Measurements from ENCODE around the gene PRRG4. TPM values are rescaled to one million over a fixed set of nuclear protein-coding genes. Genes with fewer than 3 reads are reported as not detected.

Gene PRRG4
- total RNA-seq, 1 donor from 2014 or later: not detected

GRCh38 chr11:32839308-32839707, 9.6 kb downstream of the PRRG4 start:
- Mint-ChIP-seq H3K4me1 (ENCODE audit: low read depth) (no peaks in the 10 kb centered on the region), H3K4me3 (ENCODE audit: unreplicated experiment) (no peak overlapping the region), H3K36me3 (ENCODE audit: low read depth) (no peaks in the 10 kb centered on the region), H3K9me3 (ENCODE audit: low read depth) (no peaks in the 10 kb centered on the region), H3K27ac (ENCODE audit: unreplicated experiment) (no peak overlapping the region), H3K27me3 (ENCODE audit: low read depth) (peaks cover 40% of the 10 kb centered on the region)
- no peak for DNase-seq (ENCODE audit: low spot score)
- TF ChIP-seq CTCF (IDR thresholded peaks at IDR 0.05): no peak

GRCh38 chr11:32840587-32840986, 10.9 kb downstream of the PRRG4 start:
- TF ChIP-seq CTCF (IDR thresholded peaks at IDR 0.05): no peak
- Mint-ChIP-seq H3K36me3 (ENCODE audit: low read depth) (no peaks in the 10 kb centered on the region), H3K9me3 (ENCODE audit: low read depth) (no peaks in the 10 kb centered on the region), H3K27me3 (ENCODE audit: low read depth) (peaks cover 31% of the 10 kb centered on the region), H3K4me3 (ENCODE audit: unreplicated experiment) (no peak overlapping the region), H3K4me1 (ENCODE audit: low read depth) (no peaks in the 10 kb centered on the region), H3K27ac (ENCODE audit: unreplicated experiment) (no peak overlapping the region)
- DNase-seq (ENCODE audit: low spot score): no peak

GRCh38 chr11:32843544-32843943, 13.8 kb downstream of the PRRG4 start:
- H3K4me1 Mint-ChIP-seq (ENCODE audit: low read depth): no peaks in the 10 kb centered on the region
- peaks cover 5% of the 10 kb centered on the region for H3K9me3 Mint-ChIP-seq (ENCODE audit: low read depth)
- no peak overlapping the region for H3K27ac Mint-ChIP-seq (ENCODE audit: unreplicated experiment)

GRCh38 chr11:32847511-32847910, 17.8 kb downstream of the PRRG4 start:
- TF ChIP-seq CTCF (IDR thresholded peaks at IDR 0.05): no peak
- no peak for DNase-seq (ENCODE audit: low spot score)
- H3K4me3 Mint-ChIP-seq (ENCODE audit: unreplicated experiment): no peak overlapping the region
- peaks cover 33% of the 10 kb centered on the region for H3K27me3 Mint-ChIP-seq (ENCODE audit: low read depth)
- no peak overlapping the region for H3K27ac Mint-ChIP-seq (ENCODE audit: unreplicated experiment)
- H3K9me3 Mint-ChIP-seq (ENCODE audit: low read depth): peaks cover 5% of the 10 kb centered on the region
- H3K4me1 Mint-ChIP-seq (ENCODE audit: low read depth): no peaks in the 10 kb centered on the region
- no peaks in the 10 kb centered on the region for H3K36me3 Mint-ChIP-seq (ENCODE audit: low read depth)

More at GRCh38 chr11:32843544-32843943, 13.8 kb downstream of the PRRG4 start:
- H3K4me3 Mint-ChIP-seq (ENCODE audit: unreplicated experiment): no peak overlapping the region
- TF ChIP-seq CTCF (IDR thresholded peaks at IDR 0.05): no peak
- DNase-seq (ENCODE audit: low spot score): no peak
- H3K36me3 Mint-ChIP-seq (ENCODE audit: low read depth): no peaks in the 10 kb centered on the region
- H3K27me3 Mint-ChIP-seq (ENCODE audit: low read depth): peaks cover 23% of the 10 kb centered on the region

GRCh38 chr11:32849761-32850160, 20.0 kb downstream of the PRRG4 start:
- peaks cover 35% of the 10 kb centered on the region for H3K27me3 Mint-ChIP-seq (ENCODE audit: low read depth)
- H3K9me3 Mint-ChIP-seq (ENCODE audit: low read depth): peaks cover 5% of the 10 kb centered on the region
- no peaks in the 10 kb centered on the region for H3K36me3 Mint-ChIP-seq (ENCODE audit: low read depth)
- H3K4me1 Mint-ChIP-seq (ENCODE audit: low read depth): no peaks in the 10 kb centered on the region
- no peak overlapping the region for H3K27ac Mint-ChIP-seq (ENCODE audit: unreplicated experiment)
- DNase-seq (ENCODE audit: low spot score): no peak
- TF ChIP-seq CTCF (IDR thresholded peaks at IDR 0.05): no peak
- H3K4me3 Mint-ChIP-seq (ENCODE audit: unreplicated experiment): no peak overlapping the region
